ENCODE results near the gene LILRA6. TPM values are rescaled to one million over a fixed set of nuclear protein-coding genes. Genes with fewer than 3 reads are reported as not detected.

LILRA6 gene
- total and polyA plus RNA-seq, 2 of the 8 experiments (the other 6 are each of a cell fraction or from before 2014, with no cell fraction given) = not detected

DNA sequence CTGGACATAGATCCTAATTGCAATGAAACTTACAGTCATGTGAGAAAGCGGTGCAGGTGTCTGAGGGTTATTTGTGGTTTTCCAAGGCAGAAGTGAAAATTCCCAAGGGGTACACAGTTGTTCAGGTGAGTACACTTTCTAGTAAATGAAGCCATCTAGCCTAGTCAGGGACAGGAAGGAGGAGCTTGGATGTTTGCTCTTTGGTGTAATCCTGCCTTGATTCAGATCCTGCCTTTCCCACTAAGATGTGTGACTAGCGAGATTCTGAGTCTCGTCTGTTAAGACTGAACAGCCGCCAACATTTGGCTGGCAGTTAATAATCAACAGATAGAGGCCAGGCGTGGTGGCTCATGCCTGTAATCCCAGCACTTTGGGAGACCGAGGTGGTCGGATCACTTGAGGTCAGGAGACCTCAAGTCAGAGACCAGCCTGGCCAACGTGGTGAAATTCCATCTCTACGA is 39.4 kb downstream of the LILRA6 start:
- CTCF ChIA-PET (ENCODE audit: partially characterized antibody) = interaction anchor here (0.5 to 2.9 kb wide), 4 partner anchors 30 to 114 kb away, joined by 3 to 7 read pairs (median 4); partner anchors contain the start of gene TMC4
- H4K20me1 ChIP-seq (replicated peaks in 1 of 2; ENCODE audit: control insufficient read depth in 1 of 2, insufficient read depth in 2 of 2, low read length in 2 of 2) = peaks cover 55 to 58% of the 10 kb centered on the region in 2 experiments
- no peak overlapping the region for H2BK12ac ChIP-seq (ENCODE audit: low read depth, low read length)
- peaks cover 32 to 64% of the 10 kb centered on the region in 2 experiments for H3K79me2 ChIP-seq (ENCODE audit: control insufficient read depth in 1 of 2, insufficient read depth in 2 of 2, low read length in 2 of 2)
- WGBS, 2 experiments (ENCODE audit: extremely low coverage in 1 of 2, insufficient coverage in 1 of 2, insufficient read length in 1 of 2, insufficient replicate concordance in 2 of 2, low coverage in 1 of 2, low lambda C conversion rate in 2 of 2, missing lambda C conversion rate in 1 of 2) = 84% methylated on average over 9 of the region's 9 CpGs; no CpG with 5 or more reads in 1 of the 2 experiments
- H3K9ac ChIP-seq (replicated peaks in 1 of 4; ENCODE audit: extremely low read depth in 1 of 4, low read depth in 3 of 4, low read length in 3 of 4) = peak overlapping the region; percentile 20 to 81 (median 64); a peak in 4 of 7 replicates
- no peak overlapping the region for H2AK5ac ChIP-seq (ENCODE audit: low read depth, low read length)
- TF ChIP-seq FOSL1 (IDR thresholded peaks at IDR 0.05; ENCODE audit: insufficient read depth, low read depth, low read length) = no peak
- TF ChIP-seq, protein P1, sequence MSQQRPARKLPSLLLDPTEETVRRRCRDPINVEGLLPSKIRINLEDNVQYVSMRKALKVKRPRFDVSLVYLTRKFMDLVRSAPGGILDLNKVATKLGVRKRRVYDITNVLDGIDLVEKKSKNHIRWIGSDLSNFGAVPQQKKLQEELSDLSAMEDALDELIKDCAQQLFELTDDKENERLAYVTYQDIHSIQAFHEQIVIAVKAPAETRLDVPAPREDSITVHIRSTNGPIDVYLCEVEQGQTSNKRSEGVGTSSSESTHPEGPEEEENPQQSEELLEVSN (IDR thresholded peaks at IDR 0.05) = no peak
- TF ChIP-seq KDM5A (IDR thresholded peaks at IDR 0.05; ENCODE audit: low read length) = no peak
- peak in 1 of 2 experiments; percentile 73; a peak in 2 of 3 replicates for TF ChIP-seq POLR2A (IDR thresholded peaks at IDR 0.05; ENCODE audit: control extremely low read depth in 1 of 2, low read depth in 2 of 2, low read length in 2 of 2)
- TF ChIP-seq BRCA1 (IDR thresholded peaks at IDR 0.05; ENCODE audit: low read depth, low read length) = no peak
- TF ChIP-seq EP300 (IDR thresholded peaks at IDR 0.05; ENCODE audit: borderline replicate concordance in 1 of 2, low read depth in 2 of 2, low read length in 2 of 2) = no peak
- TF ChIP-seq SIX5 (IDR thresholded peaks at IDR 0.05; ENCODE audit: low read depth, low read length) = no peak
- no peak for TF ChIP-seq ASH2L (IDR thresholded peaks at IDR 0.05; ENCODE audit: low read length)
- peak; percentile 11 for TF ChIP-seq TAF7 (optimal IDR thresholded peaks at IDR 0.05; ENCODE audit: borderline replicate concordance, low read depth, low read length)
- no peak for TF ChIP-seq SP4 (IDR thresholded peaks at IDR 0.05; ENCODE audit: low read length)
- no peak for TF ChIP-seq NRF1 (IDR thresholded peaks at IDR 0.05; ENCODE audit: low read depth, low read length)
- peak; percentile 56 for TF ChIP-seq POLR2AphosphoS5 (IDR thresholded peaks at IDR 0.05; ENCODE audit: low read depth, low read length)
- TF ChIP-seq BACH1 (IDR thresholded peaks at IDR 0.05; ENCODE audit: low read length) = no peak
- no peak overlapping the region for H3K27ac ChIP-seq (ENCODE audit: low read depth, low read length)
- H3K9me3 ChIP-seq (ENCODE audit: insufficient read depth in 2 of 2, low read depth in 1 of 2, low read length in 1 of 2) = no peaks in the 10 kb centered on the region
- H3K4me1 ChIP-seq (replicated peaks in 1 of 4; ENCODE audit: control insufficient read depth in 3 of 4, insufficient read depth in 4 of 4, low read length in 3 of 4) = peaks cover 12 to 25% (median 17%) of the 10 kb centered on the region in 4 experiments
- H3K56ac ChIP-seq (replicated peaks; ENCODE audit: insufficient read length, low read depth, low read length) = no peak overlapping the region
- peaks cover 20% of the 10 kb centered on the region for H3K23me2 ChIP-seq (ENCODE audit: low read depth, low read length)
- no peak overlapping the region for H2AFZ ChIP-seq (ENCODE audit: low read length)
- no peak overlapping the region for H2BK20ac ChIP-seq (ENCODE audit: low read length)
- POLR2A ChIA-PET (ENCODE audit: partially characterized antibody) = interaction anchor here (0.8 to 28.7 kb wide), 15 partner anchors 4 to 261 kb away, joined by 3 to 909 read pairs (median 5); partner anchors contain the start of genes LILRB3, MBOAT7, RPS9 and TMC4
- no peak overlapping the region for H3K18ac ChIP-seq (ENCODE audit: extremely low read depth, low read length)
- H3K4ac ChIP-seq (replicated peaks; ENCODE audit: insufficient read length, low read depth, low read length) = no peak overlapping the region
- H3K14ac ChIP-seq (ENCODE audit: insufficient read length) = no peak overlapping the region
- no peak overlapping the region for H4K5ac ChIP-seq (ENCODE audit: insufficient read length, low read depth, low read length)
- no peaks in the 10 kb centered on the region for H3K27me3 ChIP-seq (replicated peaks in 1 of 4; ENCODE audit: control insufficient read depth in 3 of 4, extremely low read depth in 1 of 4, insufficient read depth in 3 of 4, low read length in 3 of 4)
- peak overlapping the region; percentile 60 to 90 for H3K4me2 ChIP-seq (ENCODE audit: insufficient read depth in 1 of 2, low read depth in 2 of 2, low read length in 2 of 2)
- H2BK5ac ChIP-seq (ENCODE audit: low read depth, low read length) = no peak overlapping the region
- H3K79me1 ChIP-seq (ENCODE audit: low read depth, low read length) = peaks cover 20% of the 10 kb centered on the region
- H3K36me3 ChIP-seq (ENCODE audit: control insufficient read depth in 2 of 4, insufficient read depth in 4 of 4, low read length in 3 of 4) = peaks cover 46 to 70% (median 62%) of the 10 kb centered on the region in 4 experiments
- H4K8ac ChIP-seq (ENCODE audit: extremely low read depth, insufficient read depth, low read length) = no peak overlapping the region
- no peak for FAIRE-seq
- no peak overlapping the region for H2BK120ac ChIP-seq (replicated peaks; ENCODE audit: low read depth, low read length)
- peak overlapping the region in 3 of 4 experiments; percentile 7 to 96 (median 81); a peak in 4 of 8 replicates for H3K4me3 ChIP-seq (ENCODE audit: extremely low read depth in 1 of 4, insufficient read depth in 2 of 4, low read depth in 3 of 4, low read length in 4 of 4)
- no peak overlapping the region for H3K23ac ChIP-seq (ENCODE audit: insufficient read length)
- no peak overlapping the region for H4K91ac ChIP-seq (replicated peaks; ENCODE audit: insufficient read length, low read length)
- H2BK15ac ChIP-seq (ENCODE audit: low read length) = no peak overlapping the region
- DNase-seq (ENCODE audit: low read depth in 1 of 2, low spot score in 2 of 2) = no peak
